MG63 (cell line): Measurements from ENCODE around the gene HDHD5. TPM values are rescaled to one million over a fixed set of nuclear protein-coding genes. Genes with fewer than 3 reads are reported as not detected.

Source experiments
- DNase-seq: peaks from one replicate; pipeline ENCODE4 v3.0.0-alpha.2; 2020
- H3K27me3 ChIP-seq: fragments of 250-450 bp; sonication (Bioruptor Pico); 2 replicates; pipeline ENCODE4 v1.5.1; 2020; ENCODE audit warnings: mild to moderate bottlenecking, moderate library complexity
- H3K36me3 ChIP-seq: fragments of 250-450 bp; sonication (Bioruptor Pico); 2 replicates; pipeline ENCODE4 v1.5.1; 2020; ENCODE audit warnings: mild to moderate bottlenecking, moderate library complexity
- H3K4me3 ChIP-seq: fragments of 250-450 bp; sonication (Bioruptor Pico); 2 replicates; pipeline ENCODE4 v1.5.1; 2020; ENCODE audit warnings: mild to moderate bottlenecking, moderate library complexity
- H3K9me3 ChIP-seq: fragments of 250-450 bp; sonication (Bioruptor Pico); 2 replicates; pipeline ENCODE4 v1.5.1; 2020; ENCODE audit warnings: mild to moderate bottlenecking, moderate library complexity
- total RNA-seq: library from RNA; depleted of rRNA; stranded (reverse); fragments of >200 nt; shearing (Covaris generic); gene quantifications from 2 replicates; pipeline ENCODE4 v1.2.3, GENCODE V29; 2014; ENCODE audit warnings: low replicate concordance; rRNA removed

Gene HDHD5
- total RNA-seq, 1 experiment from 2014 or later, result 148 TPM

DNA sequence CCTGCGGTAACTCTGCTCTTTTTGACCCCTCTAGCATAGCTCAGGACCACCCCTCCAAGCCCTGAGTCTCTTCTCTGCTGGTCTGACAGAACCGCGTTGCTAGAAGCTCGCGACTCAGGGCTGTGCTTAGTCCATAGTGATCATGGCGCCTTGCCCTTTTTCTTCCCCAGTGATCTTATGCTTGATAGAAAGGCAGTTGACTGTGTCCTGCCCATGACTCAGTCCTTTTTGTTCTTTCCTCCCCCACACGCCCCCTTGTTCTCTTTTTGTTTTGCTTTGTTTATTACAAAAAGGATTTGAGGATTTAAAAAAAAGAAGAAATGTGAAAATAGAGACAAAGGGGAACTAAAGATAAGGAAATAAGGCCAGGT, 56.8 kb downstream of the HDHD5 start:
- H3K36me3 ChIP-seq, result peaks cover 5% of the 10 kb centered on the region; the same call in 1 of the 2 replicates
- DNase-seq, result no peak

GRCh38 chr22:17101475-17102296, 57.4 kb downstream of the HDHD5 start:
- H3K27me3 ChIP-seq, result no peaks in the 10 kb centered on the region
- H3K4me3 ChIP-seq, result no peak overlapping the region
- no peak for DNase-seq
- peaks cover 5% of the 10 kb centered on the region; the same call in 1 of the 2 replicates for H3K36me3 ChIP-seq
- no peaks in the 10 kb centered on the region for H3K9me3 ChIP-seq

More for the DNA sequence above, 56.8 kb downstream of the HDHD5 start:
- H3K4me3 ChIP-seq, result no peak overlapping the region
- no peaks in the 10 kb centered on the region for H3K9me3 ChIP-seq
- no peaks in the 10 kb centered on the region for H3K27me3 ChIP-seq

DNA sequence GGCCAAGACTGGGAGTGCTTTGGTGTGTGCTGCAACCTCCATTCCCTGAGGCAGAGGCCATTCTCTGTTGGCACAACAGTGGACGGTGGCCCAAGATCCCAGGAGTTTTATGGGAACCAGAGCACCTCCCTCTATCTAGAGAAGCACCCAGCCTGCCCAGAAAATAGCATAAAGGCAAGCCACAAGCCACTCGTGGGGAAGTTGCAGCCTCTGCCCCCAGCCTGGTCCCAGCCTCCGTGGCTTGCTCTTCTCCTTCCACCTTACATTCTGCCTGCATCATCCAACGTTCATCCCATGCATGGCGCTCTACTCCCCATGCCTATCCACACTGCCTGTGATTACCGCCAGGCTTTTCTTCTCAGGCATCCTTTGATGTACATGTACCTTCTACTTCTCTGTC, 58.5 kb downstream of the HDHD5 start:
- DNase-seq, result no peak
- no peaks in the 10 kb centered on the region for H3K9me3 ChIP-seq
- no peak overlapping the region for H3K4me3 ChIP-seq
- H3K36me3 ChIP-seq, result peaks cover 5% of the 10 kb centered on the region; the same call in 1 of the 2 replicates
- H3K27me3 ChIP-seq, result no peaks in the 10 kb centered on the region

DNA sequence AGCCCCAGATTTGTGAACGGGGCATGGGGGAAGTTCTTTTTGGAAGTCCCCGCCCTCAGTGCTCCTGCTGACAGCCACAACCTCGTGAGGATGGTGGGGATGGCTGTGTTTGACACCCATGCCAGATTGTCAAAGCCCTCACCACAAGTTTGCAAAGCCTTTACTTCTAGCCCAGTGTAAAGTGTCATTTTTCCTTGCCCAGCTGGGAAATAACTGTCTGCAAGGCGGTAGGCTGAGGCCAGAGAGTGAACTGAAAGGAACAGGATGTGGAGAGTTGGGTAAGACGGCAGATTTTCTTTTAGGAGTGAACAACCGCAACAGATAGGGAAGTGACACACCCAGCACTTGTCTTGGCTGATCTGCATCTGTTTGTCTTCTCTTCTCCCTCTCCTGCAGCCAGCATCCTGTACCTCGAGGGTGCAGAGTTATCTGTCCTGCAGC, 60.7 kb downstream of the HDHD5 start:
- no peaks in the 10 kb centered on the region for H3K27me3 ChIP-seq
- H3K4me3 ChIP-seq, result no peak overlapping the region
- peaks cover 5% of the 10 kb centered on the region; the same call in 1 of the 2 replicates for H3K36me3 ChIP-seq
- DNase-seq, result no peak
- no peaks in the 10 kb centered on the region for H3K9me3 ChIP-seq

GRCh38 chr22:17097701-17098100, 61.4 kb downstream of the HDHD5 start:
- Histone ChIP-seq H3K4me3 (no peak overlapping the region), H3K9me3 (no peaks in the 10 kb centered on the region), H3K27me3 (no peaks in the 10 kb centered on the region), H3K36me3 (peaks cover 5% of the 10 kb centered on the region; the same call in 1 of the 2 replicates)
- no peak for DNase-seq

GRCh38 chr22:17097062-17097461, 62.0 kb downstream of the HDHD5 start:
- Histone ChIP-seq H3K36me3 (peaks cover 5% of the 10 kb centered on the region; the same call in 1 of the 2 replicates), H3K4me3 (no peak overlapping the region), H3K27me3 (no peaks in the 10 kb centered on the region), H3K9me3 (no peaks in the 10 kb centered on the region)
- no peak for DNase-seq

DNA sequence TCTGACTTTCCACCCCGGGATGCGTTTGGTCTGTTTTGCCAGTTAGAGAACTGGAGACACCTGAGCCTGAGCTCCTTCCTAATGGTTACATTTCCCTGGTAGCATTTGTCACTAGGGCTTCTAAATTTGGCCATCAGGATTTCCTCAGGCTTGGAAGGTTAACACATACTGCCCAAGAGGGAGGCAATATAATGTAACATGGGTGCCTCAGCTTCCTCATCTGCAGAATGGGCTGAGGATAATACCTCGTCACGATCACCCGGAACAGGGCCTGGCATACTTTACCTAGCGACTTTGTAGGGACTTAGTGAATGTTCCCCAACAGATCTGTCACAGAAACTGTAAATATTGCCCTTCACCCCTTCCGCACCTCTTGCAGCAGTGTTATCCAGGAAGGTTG, 63.0 kb downstream of the HDHD5 start:
- Histone ChIP-seq H3K4me3 (no peak overlapping the region), H3K27me3 (no peaks in the 10 kb centered on the region), H3K36me3 (peaks cover 5% of the 10 kb centered on the region; the same call in 1 of the 2 replicates), H3K9me3 (no peaks in the 10 kb centered on the region)
- no peak for DNase-seq

DNA sequence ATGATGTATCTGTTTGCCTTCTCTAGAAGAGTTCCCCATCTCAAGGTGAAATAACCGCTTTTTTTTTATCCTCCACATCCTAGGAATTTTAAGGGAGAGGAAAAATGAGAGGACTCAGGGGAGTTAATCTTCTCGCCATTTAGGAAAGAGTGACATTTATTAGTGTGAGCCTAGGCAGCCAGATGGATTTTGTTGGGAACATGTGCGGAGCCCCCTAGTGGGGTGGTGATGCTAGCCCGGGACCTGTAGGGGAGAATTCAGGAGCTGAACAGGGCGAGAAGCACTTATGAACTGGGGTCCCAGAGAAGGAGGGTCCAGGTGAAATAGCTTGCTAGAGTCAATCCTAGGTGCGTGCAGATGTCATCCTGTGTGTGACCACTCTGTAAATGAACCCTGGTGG, 63.5 kb downstream of the HDHD5 start:
- no peak for DNase-seq
- peaks cover 5% of the 10 kb centered on the region; the same call in 1 of the 2 replicates for H3K36me3 ChIP-seq
- no peaks in the 10 kb centered on the region for H3K9me3 ChIP-seq
- no peaks in the 10 kb centered on the region for H3K27me3 ChIP-seq
- no peak overlapping the region for H3K4me3 ChIP-seq

DNA sequence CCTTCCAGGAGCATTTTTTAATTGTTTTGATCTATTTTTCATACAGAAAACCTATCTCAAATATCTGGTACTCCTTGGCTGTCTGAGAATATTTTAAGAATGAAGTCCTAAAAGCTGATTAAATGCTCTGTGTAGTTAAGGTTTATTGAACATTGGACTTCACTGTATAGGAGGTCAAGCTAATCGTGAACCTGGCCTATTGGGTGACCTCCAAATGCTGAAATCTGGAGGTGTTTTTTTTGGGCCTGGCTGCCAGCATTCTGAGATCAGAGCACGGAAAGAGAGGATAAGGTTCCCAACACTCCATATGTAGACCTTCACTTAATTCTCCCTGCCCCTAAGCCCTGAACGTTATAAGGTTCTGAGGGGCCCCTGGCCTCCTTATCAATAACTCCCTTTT, 66.0 kb downstream of the HDHD5 start:
- Histone ChIP-seq H3K4me3 (no peak overlapping the region), H3K9me3 (no peaks in the 10 kb centered on the region), H3K36me3 (no peaks in the 10 kb centered on the region), H3K27me3 (no peaks in the 10 kb centered on the region)
- DNase-seq, result no peak

DNA sequence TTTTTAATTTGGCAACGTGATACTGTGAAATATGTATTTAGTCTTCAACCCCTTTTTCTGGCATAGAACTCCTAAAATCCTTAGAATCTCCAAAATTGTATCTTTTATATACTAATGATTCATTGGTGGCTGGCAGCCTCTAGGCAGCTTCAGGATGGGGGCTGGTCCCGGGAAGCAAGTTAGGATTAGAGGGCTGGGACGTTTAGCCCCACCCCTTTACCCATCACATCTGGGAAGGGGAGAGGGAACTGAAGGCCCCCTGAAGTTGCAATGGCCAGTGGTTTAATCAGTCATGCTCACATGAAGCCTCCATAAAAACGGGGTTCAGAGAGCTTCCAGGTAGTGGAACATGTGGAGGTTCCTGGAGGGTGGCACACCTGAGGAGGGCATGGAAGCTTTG, 67.2 kb downstream of the HDHD5 start:
- H3K36me3 ChIP-seq, result no peaks in the 10 kb centered on the region
- no peaks in the 10 kb centered on the region for H3K27me3 ChIP-seq
- H3K4me3 ChIP-seq, result no peak overlapping the region
- no peak for DNase-seq
- H3K9me3 ChIP-seq, result no peaks in the 10 kb centered on the region

DNA sequence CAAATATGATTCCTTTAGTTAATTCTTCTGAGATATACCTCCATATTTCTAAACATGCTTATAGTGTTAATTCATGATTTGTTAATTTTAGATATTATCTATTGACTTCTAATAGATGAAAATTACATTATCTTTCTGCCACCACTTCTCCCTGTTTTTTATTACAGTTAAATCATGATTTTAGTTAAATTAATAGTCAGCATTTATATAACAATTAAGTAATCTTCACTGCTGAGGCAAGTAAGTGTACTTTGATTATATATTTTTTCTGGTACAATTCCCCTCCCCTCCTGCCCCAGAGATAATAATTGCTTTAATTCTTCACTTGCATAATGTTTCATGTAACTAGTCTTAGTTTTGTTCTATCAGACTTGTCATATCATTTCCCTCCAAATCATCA, 68.5 kb downstream of the HDHD5 start:
- no peaks in the 10 kb centered on the region for H3K36me3 ChIP-seq
- DNase-seq, result no peak
- H3K4me3 ChIP-seq, result no peak overlapping the region
- no peaks in the 10 kb centered on the region for H3K27me3 ChIP-seq
- H3K9me3 ChIP-seq, result no peaks in the 10 kb centered on the region

Other genes starting within 250 kb of the HDHD5 start
- gene GAB4, start 151.1 kb downstream of the HDHD5 start, total RNA-seq, result not detected in 2 replicates
- gene IL17RA, start 74.3 kb downstream of the HDHD5 start, total RNA-seq, result 3.8 and 4.0 TPM in 2 replicates
- gene TMEM121B, start 37.9 kb downstream of the HDHD5 start, total RNA-seq, result not detected in 2 replicates
- not detected in 2 replicates for gene ADA2, start 60.2 kb upstream of the HDHD5 start, total RNA-seq
- 0.07 and 0.20 TPM in 2 replicates for gene CECR2, start 210.2 kb upstream of the HDHD5 start, total RNA-seq